NCI-H446 treated with DMSO at 0.1 percent for 48 hours (cell line): Measurements from ENCODE around the gene ARL6IP1.
"Not testable (repeated sequence)": the region's sequence is repeated elsewhere in the genome, so short reads cannot be mapped to it uniquely, and the experiment has no call there.

Experiments
- DNase-seq: peaks from one replicate; lab custom pipeline; 2025; lab: John Stamatoyannopoulos, UW

Gene ARL6IP1

GRCh38 chr16:18799500-18799899 lies 1.8 kb downstream of the ARL6IP1 start:
- no peak for DNase-seq

GRCh38 chr16:18797746-18798145 lies 3.6 kb downstream of the ARL6IP1 start:
- DNase-seq: no peak

GRCh38 chr16:18796377-18796776 lies 5.0 kb downstream of the ARL6IP1 start:
- DNase-seq: no peak

- DNase-seq: no peak
Observed at GRCh38 chr16:18792836-18793433, 8.4 kb downstream of the ARL6IP1 start.

GRCh38 chr16:18789850-18790706 lies 11.3 kb downstream of the ARL6IP1 start, which contains the start of gene RPS15A:
RPS15A (minus strand) TSS chr16:18790334; CDS start chr16:18789113, 1,221 bp downstream.
- DNase-seq: peak; percentile 91

GRCh38 chr16:18789515-18789849 lies 11.9 kb downstream of the ARL6IP1 start:
- DNase-seq: no peak

- DNase-seq: no peak
Observed at GRCh38 chr16:18788828-18789514, 12.4 kb downstream of the ARL6IP1 start.

GRCh38 chr16:18784917-18785623 lies 16.3 kb downstream of the ARL6IP1 start:
- DNase-seq: no peak

GRCh38 chr16:18783430-18784341 lies 17.7 kb downstream of the ARL6IP1 start:
- DNase-seq: no peak

- no peak for DNase-seq
Observed at GRCh38 chr16:18782697-18783429, 18.5 kb downstream of the ARL6IP1 start.

GRCh38 chr16:18781232-18781631 lies 20.1 kb downstream of the ARL6IP1 start:
- not testable (repeated sequence) for DNase-seq

GRCh38 chr16:18780460-18781026 lies 20.8 kb downstream of the ARL6IP1 start:
- DNase-seq: not testable (repeated sequence)

- DNase-seq: not testable (repeated sequence)
Observed at GRCh38 chr16:18777664-18778063, 23.7 kb downstream of the ARL6IP1 start.

GRCh38 chr16:18776334-18776733 lies 25.0 kb downstream of the ARL6IP1 start:
- not testable (repeated sequence) for DNase-seq

- not testable (repeated sequence) for DNase-seq
Observed at GRCh38 chr16:18774651-18775050, 26.7 kb downstream of the ARL6IP1 start.

GRCh38 chr16:18772171-18772570 lies 29.2 kb downstream of the ARL6IP1 start:
- not testable (repeated sequence) for DNase-seq

- DNase-seq: not testable (repeated sequence)
Observed at GRCh38 chr16:18770336-18770962, 30.9 kb downstream of the ARL6IP1 start.

GRCh38 chr16:18767217-18767616 lies 34.1 kb downstream of the ARL6IP1 start:
- DNase-seq: not testable (repeated sequence)

GRCh38 chr16:18762713-18763112 lies 38.6 kb downstream of the ARL6IP1 start:
- DNase-seq: not testable (repeated sequence)
